ENCODE data around the gene RBMS3. TPM values are rescaled to one million over a fixed set of nuclear protein-coding genes. Genes with fewer than 3 reads are reported as not detected.
A peak's percentile ranks its signal among the peaks of the same experiment; 100 is the strongest.

The RBMS3 gene
- total RNA-seq, 1 experiment from 2014 or later, result 8.7 TPM

DNA sequence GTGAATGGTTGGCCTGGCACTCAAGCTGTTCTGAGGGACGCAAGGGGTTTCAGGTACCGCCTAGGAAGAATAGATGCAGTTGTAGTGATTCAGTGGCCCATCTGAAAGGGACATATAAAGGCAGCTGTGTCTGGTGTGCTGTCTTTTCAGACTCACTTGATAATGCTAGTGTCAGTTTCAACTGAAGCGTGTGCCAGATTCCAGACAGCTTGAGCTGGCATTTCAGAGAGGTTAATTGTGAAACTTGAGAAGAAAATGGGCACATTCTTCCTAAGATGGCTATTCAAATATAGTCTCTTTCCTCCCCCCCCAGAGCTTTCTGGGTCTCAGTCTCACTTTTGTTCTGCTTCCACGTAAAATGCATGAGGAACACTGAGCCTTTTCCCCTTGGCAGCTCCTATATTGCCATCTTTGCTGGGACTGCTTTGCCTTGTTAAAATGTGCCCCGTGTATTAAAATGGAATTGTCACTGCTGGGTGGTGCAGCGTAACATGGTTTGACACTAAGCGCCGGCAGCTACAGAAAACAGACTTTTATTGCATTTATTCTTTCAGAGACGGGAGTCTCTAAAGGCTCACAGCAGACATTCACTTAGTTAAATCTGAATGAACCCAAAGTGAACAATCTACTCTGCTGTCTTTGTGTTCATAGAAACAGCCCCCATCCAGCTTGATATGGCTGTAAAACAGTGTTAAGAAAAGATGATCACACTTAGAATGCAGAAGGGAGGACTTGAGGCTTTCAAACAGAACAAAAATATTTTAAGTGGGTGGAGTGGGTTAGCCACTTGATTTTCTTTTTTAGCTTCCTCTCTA is 478.7 kb downstream of the RBMS3 start:
- ChIA-PET POLR2A (interaction anchor here (0.7 kb wide), 2 partner anchors 20 to 1411 kb away, joined by 3 to 4 read pairs; no protein-coding TSS in a partner anchor), CTCF (interaction anchor here (1.7 kb wide), 1 partner anchor 13 kb away, joined by 6 read pairs; no protein-coding TSS in a partner anchor)
- no peak overlapping the region for H3K27ac Mint-ChIP-seq
- no peaks in the 10 kb centered on the region for H3K27me3 Mint-ChIP-seq (ENCODE audit: low read depth)
- no peak overlapping the region for H3K4me3 Mint-ChIP-seq
- peaks cover 55% of the 10 kb centered on the region for H3K4me1 Mint-ChIP-seq
- peak; percentile 50; the same call in 1 of the 2 replicates for ATAC-seq
- H3K9me3 Mint-ChIP-seq, result no peaks in the 10 kb centered on the region
- no peaks in the 10 kb centered on the region for H3K36me3 Mint-ChIP-seq
- TF ChIP-seq, protein P1, sequence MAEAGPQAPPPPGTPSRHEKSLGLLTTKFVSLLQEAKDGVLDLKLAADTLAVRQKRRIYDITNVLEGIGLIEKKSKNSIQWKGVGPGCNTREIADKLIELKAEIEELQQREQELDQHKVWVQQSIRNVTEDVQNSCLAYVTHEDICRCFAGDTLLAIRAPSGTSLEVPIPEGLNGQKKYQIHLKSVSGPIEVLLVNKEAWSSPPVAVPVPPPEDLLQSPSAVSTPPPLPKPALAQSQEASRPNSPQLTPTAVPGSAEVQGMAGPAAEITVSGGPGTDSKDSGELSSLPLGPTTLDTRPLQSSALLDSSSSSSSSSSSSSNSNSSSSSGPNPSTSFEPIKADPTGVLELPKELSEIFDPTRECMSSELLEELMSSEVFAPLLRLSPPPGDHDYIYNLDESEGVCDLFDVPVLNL (CRISPR knock-in tag; IDR thresholded peaks at IDR 0.05; ENCODE audit: borderline replicate concordance, low read depth), result no peak
- TF ChIP-seq ZBTB21 (CRISPR knock-in tag; IDR thresholded peaks at IDR 0.05; ENCODE audit: borderline replicate concordance), result no peak
- no peak for TF ChIP-seq ZNF121 (CRISPR knock-in tag; IDR thresholded peaks at IDR 0.05)
- TF ChIP-seq, protein P2, sequence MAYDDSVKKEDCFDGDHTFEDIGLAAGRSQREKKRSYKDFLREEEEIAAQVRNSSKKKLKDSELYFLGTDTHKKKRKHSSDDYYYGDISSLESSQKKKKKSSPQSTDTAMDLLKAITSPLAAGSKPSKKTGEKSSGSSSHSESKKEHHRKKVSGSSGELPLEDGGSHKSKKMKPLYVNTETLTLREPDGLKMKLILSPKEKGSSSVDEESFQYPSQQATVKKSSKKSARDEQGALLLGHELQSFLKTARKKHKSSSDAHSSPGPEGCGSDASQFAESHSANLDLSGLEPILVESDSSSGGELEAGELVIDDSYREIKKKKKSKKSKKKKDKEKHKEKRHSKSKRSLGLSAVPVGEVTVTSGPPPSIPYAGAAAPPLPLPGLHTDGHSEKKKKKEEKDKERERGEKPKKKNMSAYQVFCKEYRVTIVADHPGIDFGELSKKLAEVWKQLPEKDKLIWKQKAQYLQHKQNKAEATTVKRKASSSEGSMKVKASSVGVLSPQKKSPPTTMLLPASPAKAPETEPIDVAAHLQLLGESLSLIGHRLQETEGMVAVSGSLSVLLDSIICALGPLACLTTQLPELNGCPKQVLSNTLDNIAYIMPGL (CRISPR knock-in tag; IDR thresholded peaks at IDR 0.05), result no peak
- TF ChIP-seq, protein P3, sequence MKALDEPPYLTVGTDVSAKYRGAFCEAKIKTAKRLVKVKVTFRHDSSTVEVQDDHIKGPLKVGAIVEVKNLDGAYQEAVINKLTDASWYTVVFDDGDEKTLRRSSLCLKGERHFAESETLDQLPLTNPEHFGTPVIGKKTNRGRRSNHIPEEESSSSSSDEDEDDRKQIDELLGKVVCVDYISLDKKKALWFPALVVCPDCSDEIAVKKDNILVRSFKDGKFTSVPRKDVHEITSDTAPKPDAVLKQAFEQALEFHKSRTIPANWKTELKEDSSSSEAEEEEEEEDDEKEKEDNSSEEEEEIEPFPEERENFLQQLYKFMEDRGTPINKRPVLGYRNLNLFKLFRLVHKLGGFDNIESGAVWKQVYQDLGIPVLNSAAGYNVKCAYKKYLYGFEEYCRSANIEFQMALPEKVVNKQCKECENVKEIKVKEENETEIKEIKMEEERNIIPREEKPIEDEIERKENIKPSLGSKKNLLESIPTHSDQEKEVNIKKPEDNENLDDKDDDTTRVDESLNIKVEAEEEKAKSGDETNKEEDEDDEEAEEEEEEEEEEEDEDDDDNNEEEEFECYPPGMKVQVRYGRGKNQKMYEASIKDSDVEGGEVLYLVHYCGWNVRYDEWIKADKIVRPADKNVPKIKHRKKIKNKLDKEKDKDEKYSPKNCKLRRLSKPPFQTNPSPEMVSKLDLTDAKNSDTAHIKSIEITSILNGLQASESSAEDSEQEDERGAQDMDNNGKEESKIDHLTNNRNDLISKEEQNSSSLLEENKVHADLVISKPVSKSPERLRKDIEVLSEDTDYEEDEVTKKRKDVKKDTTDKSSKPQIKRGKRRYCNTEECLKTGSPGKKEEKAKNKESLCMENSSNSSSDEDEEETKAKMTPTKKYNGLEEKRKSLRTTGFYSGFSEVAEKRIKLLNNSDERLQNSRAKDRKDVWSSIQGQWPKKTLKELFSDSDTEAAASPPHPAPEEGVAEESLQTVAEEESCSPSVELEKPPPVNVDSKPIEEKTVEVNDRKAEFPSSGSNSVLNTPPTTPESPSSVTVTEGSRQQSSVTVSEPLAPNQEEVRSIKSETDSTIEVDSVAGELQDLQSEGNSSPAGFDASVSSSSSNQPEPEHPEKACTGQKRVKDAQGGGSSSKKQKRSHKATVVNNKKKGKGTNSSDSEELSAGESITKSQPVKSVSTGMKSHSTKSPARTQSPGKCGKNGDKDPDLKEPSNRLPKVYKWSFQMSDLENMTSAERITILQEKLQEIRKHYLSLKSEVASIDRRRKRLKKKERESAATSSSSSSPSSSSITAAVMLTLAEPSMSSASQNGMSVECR (CRISPR knock-in tag; IDR thresholded peaks at IDR 0.05; ENCODE audit: borderline replicate concordance), result no peak
- TF ChIP-seq SOX15 (CRISPR knock-in tag; IDR thresholded peaks at IDR 0.05), result no peak
- TF ChIP-seq NFE2L1 (CRISPR knock-in tag; IDR thresholded peaks at IDR 0.05), result no peak
- TF ChIP-seq, protein P4, sequence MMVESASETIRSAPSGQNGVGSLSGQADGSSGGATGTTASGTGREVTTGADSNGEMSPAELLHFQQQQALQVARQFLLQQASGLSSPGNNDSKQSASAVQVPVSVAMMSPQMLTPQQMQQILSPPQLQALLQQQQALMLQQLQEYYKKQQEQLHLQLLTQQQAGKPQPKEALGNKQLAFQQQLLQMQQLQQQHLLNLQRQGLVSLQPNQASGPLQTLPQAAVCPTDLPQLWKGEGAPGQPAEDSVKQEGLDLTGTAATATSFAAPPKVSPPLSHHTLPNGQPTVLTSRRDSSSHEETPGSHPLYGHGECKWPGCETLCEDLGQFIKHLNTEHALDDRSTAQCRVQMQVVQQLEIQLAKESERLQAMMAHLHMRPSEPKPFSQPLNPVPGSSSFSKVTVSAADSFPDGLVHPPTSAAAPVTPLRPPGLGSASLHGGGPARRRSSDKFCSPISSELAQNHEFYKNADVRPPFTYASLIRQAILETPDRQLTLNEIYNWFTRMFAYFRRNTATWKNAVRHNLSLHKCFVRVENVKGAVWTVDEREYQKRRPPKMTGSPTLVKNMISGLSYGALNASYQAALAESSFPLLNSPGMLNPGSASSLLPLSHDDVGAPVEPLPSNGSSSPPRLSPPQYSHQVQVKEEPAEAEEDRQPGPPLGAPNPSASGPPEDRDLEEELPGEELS (CRISPR knock-in tag; IDR thresholded peaks at IDR 0.05), result no peak
- no peak for TF ChIP-seq SP1 (CRISPR knock-in tag; conservative IDR thresholded peaks at IDR 0.05)
- TF ChIP-seq, protein P5, sequence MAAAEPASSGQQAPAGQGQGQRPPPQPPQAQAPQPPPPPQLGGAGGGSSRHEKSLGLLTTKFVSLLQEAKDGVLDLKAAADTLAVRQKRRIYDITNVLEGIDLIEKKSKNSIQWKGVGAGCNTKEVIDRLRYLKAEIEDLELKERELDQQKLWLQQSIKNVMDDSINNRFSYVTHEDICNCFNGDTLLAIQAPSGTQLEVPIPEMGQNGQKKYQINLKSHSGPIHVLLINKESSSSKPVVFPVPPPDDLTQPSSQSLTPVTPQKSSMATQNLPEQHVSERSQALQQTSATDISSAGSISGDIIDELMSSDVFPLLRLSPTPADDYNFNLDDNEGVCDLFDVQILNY (CRISPR knock-in tag; IDR thresholded peaks at IDR 0.05), result no peak
- TF ChIP-seq CREM (CRISPR knock-in tag; IDR thresholded peaks at IDR 0.05), result no peak
- no peak for DNase-seq (ENCODE audit: low spot score)

DNA sequence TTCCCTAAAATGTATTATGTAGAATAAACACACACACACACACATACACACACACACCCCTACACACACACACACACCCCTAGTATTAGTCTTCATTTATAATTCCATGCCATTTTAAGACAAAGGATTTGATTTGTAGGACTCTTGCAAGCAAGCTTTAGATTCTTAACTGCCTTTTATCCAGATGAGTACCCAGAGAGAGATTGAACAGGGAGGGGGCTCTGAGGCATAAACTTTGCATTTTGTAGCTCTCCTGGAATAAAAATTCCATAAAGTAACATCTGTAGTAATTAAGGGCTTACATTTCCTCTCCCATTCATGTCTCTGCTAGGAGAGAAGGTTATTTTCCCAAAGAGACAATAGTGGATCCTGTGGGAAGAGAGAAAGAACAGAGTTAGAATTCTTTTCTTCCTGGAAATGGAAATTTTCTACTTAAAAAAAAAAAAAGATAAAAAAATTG is 479.4 kb downstream of the RBMS3 start:
- POLR2A ChIA-PET, result no interaction called here
- ATAC-seq (no peak), DNase-seq (ENCODE audit: low spot score) (no peak)
- H3K27me3 Mint-ChIP-seq (ENCODE audit: low read depth), result no peaks in the 10 kb centered on the region
- H3K4me3 Mint-ChIP-seq, result no peak overlapping the region
- H3K36me3 Mint-ChIP-seq, result no peaks in the 10 kb centered on the region
- peaks cover 54% of the 10 kb centered on the region for H3K4me1 Mint-ChIP-seq
- no peak overlapping the region for H3K27ac Mint-ChIP-seq
- CTCF ChIA-PET, result interaction anchor here (1.7 kb wide), 1 partner anchor 12 kb away, joined by 6 read pairs; no protein-coding TSS in a partner anchor
- no peaks in the 10 kb centered on the region for H3K9me3 Mint-ChIP-seq
- TF ChIP-seq ZNF232 (CRISPR knock-in tag; IDR thresholded peaks at IDR 0.05) (no peak), ZNF671 (CRISPR knock-in tag; IDR thresholded peaks at IDR 0.05) (no peak), ESRRA (CRISPR knock-in tag; IDR thresholded peaks at IDR 0.05; ENCODE audit: borderline replicate concordance) (no peak), ATF1 (CRISPR knock-in tag; IDR thresholded peaks at IDR 0.05) (no peak), JAZF1 (CRISPR knock-in tag; IDR thresholded peaks at IDR 0.05) (no peak), CREM (CRISPR knock-in tag; IDR thresholded peaks at IDR 0.05) (no peak)
- TF ChIP-seq, protein P6, sequence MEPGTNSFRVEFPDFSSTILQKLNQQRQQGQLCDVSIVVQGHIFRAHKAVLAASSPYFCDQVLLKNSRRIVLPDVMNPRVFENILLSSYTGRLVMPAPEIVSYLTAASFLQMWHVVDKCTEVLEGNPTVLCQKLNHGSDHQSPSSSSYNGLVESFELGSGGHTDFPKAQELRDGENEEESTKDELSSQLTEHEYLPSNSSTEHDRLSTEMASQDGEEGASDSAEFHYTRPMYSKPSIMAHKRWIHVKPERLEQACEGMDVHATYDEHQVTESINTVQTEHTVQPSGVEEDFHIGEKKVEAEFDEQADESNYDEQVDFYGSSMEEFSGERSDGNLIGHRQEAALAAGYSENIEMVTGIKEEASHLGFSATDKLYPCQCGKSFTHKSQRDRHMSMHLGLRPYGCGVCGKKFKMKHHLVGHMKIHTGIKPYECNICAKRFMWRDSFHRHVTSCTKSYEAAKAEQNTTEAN (CRISPR knock-in tag; IDR thresholded peaks at IDR 0.05), result no peak
- TF ChIP-seq, protein P7, sequence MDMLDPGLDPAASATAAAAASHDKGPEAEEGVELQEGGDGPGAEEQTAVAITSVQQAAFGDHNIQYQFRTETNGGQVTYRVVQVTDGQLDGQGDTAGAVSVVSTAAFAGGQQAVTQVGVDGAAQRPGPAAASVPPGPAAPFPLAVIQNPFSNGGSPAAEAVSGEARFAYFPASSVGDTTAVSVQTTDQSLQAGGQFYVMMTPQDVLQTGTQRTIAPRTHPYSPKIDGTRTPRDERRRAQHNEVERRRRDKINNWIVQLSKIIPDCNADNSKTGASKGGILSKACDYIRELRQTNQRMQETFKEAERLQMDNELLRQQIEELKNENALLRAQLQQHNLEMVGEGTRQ (CRISPR knock-in tag; IDR thresholded peaks at IDR 0.05), result no peak
- TF ChIP-seq, protein P8, sequence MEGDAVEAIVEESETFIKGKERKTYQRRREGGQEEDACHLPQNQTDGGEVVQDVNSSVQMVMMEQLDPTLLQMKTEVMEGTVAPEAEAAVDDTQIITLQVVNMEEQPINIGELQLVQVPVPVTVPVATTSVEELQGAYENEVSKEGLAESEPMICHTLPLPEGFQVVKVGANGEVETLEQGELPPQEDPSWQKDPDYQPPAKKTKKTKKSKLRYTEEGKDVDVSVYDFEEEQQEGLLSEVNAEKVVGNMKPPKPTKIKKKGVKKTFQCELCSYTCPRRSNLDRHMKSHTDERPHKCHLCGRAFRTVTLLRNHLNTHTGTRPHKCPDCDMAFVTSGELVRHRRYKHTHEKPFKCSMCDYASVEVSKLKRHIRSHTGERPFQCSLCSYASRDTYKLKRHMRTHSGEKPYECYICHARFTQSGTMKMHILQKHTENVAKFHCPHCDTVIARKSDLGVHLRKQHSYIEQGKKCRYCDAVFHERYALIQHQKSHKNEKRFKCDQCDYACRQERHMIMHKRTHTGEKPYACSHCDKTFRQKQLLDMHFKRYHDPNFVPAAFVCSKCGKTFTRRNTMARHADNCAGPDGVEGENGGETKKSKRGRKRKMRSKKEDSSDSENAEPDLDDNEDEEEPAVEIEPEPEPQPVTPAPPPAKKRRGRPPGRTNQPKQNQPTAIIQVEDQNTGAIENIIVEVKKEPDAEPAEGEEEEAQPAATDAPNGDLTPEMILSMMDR (IDR thresholded peaks at IDR 0.05), result no peak

Measured in WTC11 (cell line).